Ramos (cell line): ENCODE measurements around the gene ARRB1.

Source experiments
- in situ Hi-C: fragments of 300-500 bp; cut with MboI; formaldehyde crosslinking; loops from one replicate; pipeline ENCODE4 v1.14.3; 2022; ENCODE audit warnings: low sequenced_read_pairs; ENCODE audit not compliant: unreplicated experiment

The ARRB1 gene

GRCh38 chr11:75264971-75265370 is 86.5 kb downstream of the ARRB1 start:
- in situ Hi-C loops: no loop called here

GRCh38 chr11:75264356-75264755 is 87.1 kb downstream of the ARRB1 start:
- in situ Hi-C loops: no loop called here

GRCh38 chr11:75263944-75264349 is 87.5 kb downstream of the ARRB1 start:
- in situ Hi-C loops: no loop called here

GRCh38 chr11:75262961-75263852 is 88.3 kb downstream of the ARRB1 start:
- in situ Hi-C loops: no loop called here

GRCh38 chr11:75262436-75262835 is 89.0 kb downstream of the ARRB1 start:
- in situ Hi-C loops: no loop called here

- in situ Hi-C loops: no loop called here
Measured at GRCh38 chr11:75261902-75262361, 89.5 kb downstream of the ARRB1 start.

- in situ Hi-C loops: no loop called here
Measured at GRCh38 chr11:75260396-75261170, 90.9 kb downstream of the ARRB1 start.

- in situ Hi-C loops: no loop called here
Measured at GRCh38 chr11:75254326-75254725, 97.1 kb downstream of the ARRB1 start.

- in situ Hi-C loops: loop anchor here (5.0 to 25.0 kb wide), 4 partner anchors 107 to 537 kb away; no protein-coding TSS in a partner anchor
Measured at GRCh38 chr11:75249704-75250103, 101.8 kb downstream of the ARRB1 start.

GRCh38 chr11:75248924-75249256 is 102.6 kb downstream of the ARRB1 start:
- in situ Hi-C loops: loop anchor here (5.0 to 25.0 kb wide), 4 partner anchors 107 to 537 kb away; no protein-coding TSS in a partner anchor

GRCh38 chr11:75246671-75247350 is 104.7 kb downstream of the ARRB1 start:
- in situ Hi-C loops: loop anchor here (5.0 to 25.0 kb wide), 4 partner anchors 105 to 535 kb away; no protein-coding TSS in a partner anchor

- in situ Hi-C loops: loop anchor here (5.0 to 25.0 kb wide), 4 partner anchors 104 to 534 kb away; no protein-coding TSS in a partner anchor
Measured at GRCh38 chr11:75246006-75246670, 105.3 kb downstream of the ARRB1 start.

- in situ Hi-C loops: loop anchor here (5.0 to 25.0 kb wide), 4 partner anchors 103 to 533 kb away; no protein-coding TSS in a partner anchor
Measured at GRCh38 chr11:75245356-75246005, 106.0 kb downstream of the ARRB1 start.

- in situ Hi-C loops: loop anchor here (25.0 kb wide), 1 partner anchor 532 kb away; no protein-coding TSS in a partner anchor
Measured at GRCh38 chr11:75244052-75244814, 107.2 kb downstream of the ARRB1 start.

- in situ Hi-C loops: loop anchor here (25.0 kb wide), 1 partner anchor 531 kb away; no protein-coding TSS in a partner anchor
Measured at GRCh38 chr11:75242722-75243600, 108.5 kb downstream of the ARRB1 start.

GRCh38 chr11:75241906-75242644 is 109.4 kb downstream of the ARRB1 start:
- in situ Hi-C loops: loop anchor here (25.0 kb wide), 1 partner anchor 530 kb away; no protein-coding TSS in a partner anchor
